Measurements from ENCODE around the gene MICAL3. TPM values are rescaled to one million over a fixed set of nuclear protein-coding genes. Genes with fewer than 3 reads are reported as not detected.

Gene MICAL3
- total RNA-seq, 1 donor from 2014 or later = 33.6 TPM

DNA sequence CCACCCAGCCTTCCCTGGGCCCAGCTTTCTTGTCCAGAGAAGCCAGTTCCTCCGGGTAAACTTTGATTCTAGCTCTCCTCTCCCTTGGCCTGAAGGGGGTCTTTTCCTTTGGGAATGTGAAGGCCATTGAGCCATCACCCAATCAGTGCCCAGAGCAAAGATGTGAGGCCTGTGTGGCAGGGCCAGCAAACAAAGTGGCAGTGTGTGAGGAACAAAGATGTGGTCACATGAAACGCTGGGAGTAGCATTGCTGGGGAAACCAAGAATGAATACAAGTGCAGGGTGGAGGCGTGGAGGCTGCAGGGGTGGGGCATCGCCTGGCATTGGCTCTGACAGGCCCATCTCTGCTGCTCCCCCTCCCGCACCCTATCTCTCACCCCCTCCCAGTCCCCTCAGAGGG, 158.2 kb downstream of the MICAL3 start:
- Histone ChIP-seq H3K36me3 (no peaks in the 10 kb centered on the region), H3K4me2 (no peak overlapping the region), H3K79me2 (ENCODE audit: low read depth) (no peaks in the 10 kb centered on the region), H3K9ac (no peak overlapping the region), H3K4me1 (no peaks in the 10 kb centered on the region), H2AFZ (replicated peaks) (no peak overlapping the region), H4K20me1 (ENCODE audit: low read depth) (no peaks in the 10 kb centered on the region), H3K9me3 (ENCODE audit: low read depth) (no peaks in the 10 kb centered on the region), H3K27me3 (no peaks in the 10 kb centered on the region), H3K27ac (no peak overlapping the region), H3K4me3 (no peak overlapping the region), H3F3A (ENCODE audit: low read depth) (no peaks in the 10 kb centered on the region)
- H3K27ac Mint-ChIP-seq = no peak overlapping the region
- DNase-seq (ENCODE audit: low spot score) = no peak
- H3K9me3 Mint-ChIP-seq = no peaks in the 10 kb centered on the region
- TF ChIP-seq, protein P1, sequence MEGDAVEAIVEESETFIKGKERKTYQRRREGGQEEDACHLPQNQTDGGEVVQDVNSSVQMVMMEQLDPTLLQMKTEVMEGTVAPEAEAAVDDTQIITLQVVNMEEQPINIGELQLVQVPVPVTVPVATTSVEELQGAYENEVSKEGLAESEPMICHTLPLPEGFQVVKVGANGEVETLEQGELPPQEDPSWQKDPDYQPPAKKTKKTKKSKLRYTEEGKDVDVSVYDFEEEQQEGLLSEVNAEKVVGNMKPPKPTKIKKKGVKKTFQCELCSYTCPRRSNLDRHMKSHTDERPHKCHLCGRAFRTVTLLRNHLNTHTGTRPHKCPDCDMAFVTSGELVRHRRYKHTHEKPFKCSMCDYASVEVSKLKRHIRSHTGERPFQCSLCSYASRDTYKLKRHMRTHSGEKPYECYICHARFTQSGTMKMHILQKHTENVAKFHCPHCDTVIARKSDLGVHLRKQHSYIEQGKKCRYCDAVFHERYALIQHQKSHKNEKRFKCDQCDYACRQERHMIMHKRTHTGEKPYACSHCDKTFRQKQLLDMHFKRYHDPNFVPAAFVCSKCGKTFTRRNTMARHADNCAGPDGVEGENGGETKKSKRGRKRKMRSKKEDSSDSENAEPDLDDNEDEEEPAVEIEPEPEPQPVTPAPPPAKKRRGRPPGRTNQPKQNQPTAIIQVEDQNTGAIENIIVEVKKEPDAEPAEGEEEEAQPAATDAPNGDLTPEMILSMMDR (IDR thresholded peaks at IDR 0.05) = no peak
- no peak for TF ChIP-seq EZH2 (IDR thresholded peaks at IDR 0.05)
- no peak for TF ChIP-seq EZH2phosphoT487 (IDR thresholded peaks at IDR 0.05)
- peaks cover 2% of the 10 kb centered on the region for H3K27me3 Mint-ChIP-seq (ENCODE audit: insufficient read depth, low read depth)
- no peaks in the 10 kb centered on the region for H3K4me1 Mint-ChIP-seq
- H3K36me3 Mint-ChIP-seq = peaks cover 6% of the 10 kb centered on the region
- H3K4me3 Mint-ChIP-seq = no peak overlapping the region

DNA sequence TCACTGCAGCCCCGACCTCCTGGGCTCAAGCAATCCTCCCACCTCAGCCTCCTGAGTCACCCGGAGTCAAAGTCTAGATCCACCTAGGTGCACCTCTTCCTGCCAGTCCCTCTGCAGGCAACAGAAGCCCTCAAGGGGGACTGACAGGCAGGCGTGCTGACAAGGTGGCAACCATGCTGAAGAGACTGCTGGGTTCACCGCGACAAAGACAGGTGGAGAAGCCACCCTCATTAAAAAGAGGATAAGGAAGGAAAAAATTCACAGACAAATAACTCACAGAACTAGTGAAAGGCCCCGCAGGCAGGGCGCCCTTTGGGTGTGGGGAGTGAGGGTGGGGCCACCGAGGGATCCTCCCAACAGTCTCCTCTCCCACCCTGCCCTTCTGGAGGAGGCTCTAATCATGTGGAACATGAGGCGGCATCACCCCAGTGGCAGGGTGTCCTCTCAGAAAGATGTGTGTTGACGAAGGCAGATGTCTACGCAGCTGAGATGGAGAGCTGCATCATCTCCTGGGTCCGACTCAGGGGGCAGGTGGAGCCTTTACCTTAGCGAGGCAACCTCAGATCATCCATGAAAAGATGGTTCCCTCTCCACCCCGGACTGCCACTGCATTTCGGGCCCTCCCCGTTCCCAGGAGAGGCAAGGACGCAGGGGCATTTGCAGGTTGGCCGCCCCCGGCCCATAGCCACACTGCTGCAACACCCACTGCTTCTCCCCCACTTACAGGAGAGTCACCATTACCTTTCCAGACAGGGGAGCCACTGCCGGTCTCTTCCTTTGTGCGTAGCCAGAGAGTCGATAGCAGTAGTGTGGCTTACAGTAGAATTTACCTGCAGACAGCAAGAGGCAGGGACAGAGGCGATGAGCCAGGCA, 158.9 kb downstream of the MICAL3 start:
- Histone ChIP-seq H3K9me3 (ENCODE audit: low read depth) (no peaks in the 10 kb centered on the region), H3K4me2 (no peak overlapping the region), H3K4me3 (no peak overlapping the region), H3K79me2 (ENCODE audit: low read depth) (no peaks in the 10 kb centered on the region), H3K4me1 (no peaks in the 10 kb centered on the region), H3K36me3 (no peaks in the 10 kb centered on the region), H3F3A (ENCODE audit: low read depth) (no peaks in the 10 kb centered on the region), H2AFZ (replicated peaks) (no peak overlapping the region), H4K20me1 (ENCODE audit: low read depth) (no peaks in the 10 kb centered on the region), H3K9ac (no peak overlapping the region), H3K27me3 (no peaks in the 10 kb centered on the region), H3K27ac (no peak overlapping the region)
- peaks cover 6% of the 10 kb centered on the region for H3K36me3 Mint-ChIP-seq
- no peaks in the 10 kb centered on the region for H3K4me1 Mint-ChIP-seq
- H3K27ac Mint-ChIP-seq = no peak overlapping the region
- no peak overlapping the region for H3K4me3 Mint-ChIP-seq
- H3K9me3 Mint-ChIP-seq = no peaks in the 10 kb centered on the region
- TF ChIP-seq EZH2 (IDR thresholded peaks at IDR 0.05) = no peak
- TF ChIP-seq EZH2phosphoT487 (IDR thresholded peaks at IDR 0.05) = no peak
- TF ChIP-seq, protein P1 (IDR thresholded peaks at IDR 0.05) = no peak
- no peak for DNase-seq (ENCODE audit: low spot score)
- peaks cover 2% of the 10 kb centered on the region for H3K27me3 Mint-ChIP-seq (ENCODE audit: insufficient read depth, low read depth)

DNA sequence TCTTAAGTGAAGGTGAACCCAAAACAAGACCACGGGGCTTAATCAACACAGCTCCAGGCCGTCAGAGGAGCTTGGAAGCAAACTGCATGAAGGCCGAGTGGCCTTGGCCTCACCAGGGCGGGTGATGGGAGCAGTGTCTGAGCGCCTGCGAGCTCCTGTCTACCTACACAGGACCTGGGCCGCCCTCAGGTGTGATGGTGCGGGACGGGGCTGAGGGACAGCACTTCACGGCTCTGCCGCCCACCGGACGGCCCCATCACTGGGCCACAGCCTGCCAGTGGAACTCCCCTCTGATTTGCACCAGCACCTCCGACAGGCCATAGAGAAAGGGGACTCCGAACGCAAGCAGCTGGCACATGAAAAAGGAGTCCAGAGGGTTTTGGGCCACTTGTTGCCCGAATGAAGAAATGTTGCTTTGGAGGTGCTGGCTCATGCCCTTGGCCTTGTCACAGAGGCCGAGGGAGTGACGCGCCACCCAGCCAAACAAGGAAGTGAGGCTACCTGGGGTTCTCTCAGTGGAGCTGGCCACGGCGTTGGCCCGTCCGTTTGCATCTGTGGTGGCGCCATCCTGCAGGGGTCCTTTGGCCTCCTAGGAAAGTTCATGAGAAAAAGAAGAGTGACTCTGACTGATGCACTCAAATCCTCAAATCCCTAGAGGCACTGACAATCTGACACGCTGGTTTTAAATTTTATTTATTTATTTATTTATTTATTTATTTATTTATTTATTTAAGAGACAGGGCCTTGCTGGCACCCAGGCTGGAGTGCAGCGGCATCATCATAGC, 159.8 kb downstream of the MICAL3 start:
- Histone ChIP-seq H3K79me2 (ENCODE audit: low read depth) (no peaks in the 10 kb centered on the region), H3K27me3 (no peaks in the 10 kb centered on the region), H3K4me2 (no peak overlapping the region), H3K9ac (no peak overlapping the region), H4K20me1 (ENCODE audit: low read depth) (no peaks in the 10 kb centered on the region), H3K4me1 (no peaks in the 10 kb centered on the region), H3K4me3 (no peak overlapping the region), H3K9me3 (ENCODE audit: low read depth) (no peaks in the 10 kb centered on the region), H3K36me3 (no peaks in the 10 kb centered on the region), H2AFZ (replicated peaks) (no peak overlapping the region), H3F3A (ENCODE audit: low read depth) (no peaks in the 10 kb centered on the region), H3K27ac (no peak overlapping the region)
- no peak for DNase-seq (ENCODE audit: low spot score)
- H3K36me3 Mint-ChIP-seq = peaks cover 6% of the 10 kb centered on the region
- H3K4me3 Mint-ChIP-seq = no peak overlapping the region
- no peaks in the 10 kb centered on the region for H3K4me1 Mint-ChIP-seq
- peaks cover 2% of the 10 kb centered on the region for H3K27me3 Mint-ChIP-seq (ENCODE audit: insufficient read depth, low read depth)
- TF ChIP-seq, protein P1 (IDR thresholded peaks at IDR 0.05) = no peak
- no peak for TF ChIP-seq EZH2phosphoT487 (IDR thresholded peaks at IDR 0.05)
- no peak for TF ChIP-seq EZH2 (IDR thresholded peaks at IDR 0.05)
- no peaks in the 10 kb centered on the region for H3K9me3 Mint-ChIP-seq
- no peak overlapping the region for H3K27ac Mint-ChIP-seq

Measured in neural progenitor cell (in vitro differentiated cells).